ENCODE data around the gene TRIM40. TPM values are rescaled to one million over a fixed set of nuclear protein-coding genes. Genes with fewer than 3 reads are reported as not detected.

The TRIM40 gene
- total and polyA plus RNA-seq, 2 of the 13 experiments (the other 11 are each of a cell fraction or from before 2014, with no cell fraction given) = 0.58 TPM; not detected in 1

- ChIA-PET CTCF (ENCODE audit: low intra/inter-chr PET ratio, low total read pairs) (no interaction called here), POLR2A (interaction anchor here (0.8 to 2.2 kb wide), 8 partner anchors 10 to 101 kb away, joined by 3 to 21 read pairs (median 4); partner anchors contain the start of gene TRIM26)
- BruUV-seq (replicated peaks) = no TSS peak
- Histone ChIP-seq H3K79me2 (ENCODE audit: insufficient read depth, low read length) (no peaks in the 10 kb centered on the region), H3K9ac (ENCODE audit: insufficient read depth, low read depth, low read length) (no peak within 1 kb of the TSS), H4K20me1 (ENCODE audit: insufficient read depth, low read length) (no peaks in the 10 kb centered on the region), H3K9me3 (ENCODE audit: low read length) (no peaks in the 10 kb centered on the region), H3K36me3 (replicated peaks in 1 of 2; ENCODE audit: control insufficient read depth in 1 of 2, insufficient read depth in 2 of 2, low read length in 2 of 2) (no peaks in the 10 kb centered on the region), H3K4me3 (replicated peaks in 1 of 3; ENCODE audit: insufficient read depth in 1 of 3, low read depth in 2 of 3, low read length in 3 of 3) (no peak within 1 kb of the TSS), H3K27me3 (ENCODE audit: control insufficient read depth in 1 of 2, insufficient read depth in 2 of 2, low read length in 2 of 2) (no peaks in the 10 kb centered on the region), H2AFZ (ENCODE audit: low read length) (no peak within 1 kb of the TSS), H3K27ac (ENCODE audit: extremely low read length, insufficient read depth, low read length) (no peak within 1 kb of the TSS), H3K4me1 (ENCODE audit: insufficient read depth, low read length) (peaks cover 27% of the 10 kb centered on the region), H3K4me2 (ENCODE audit: low read depth, low read length) (peak within 1 kb of the TSS; percentile 34)
- WGBS (ENCODE audit: low lambda C conversion rate) = 29% methylated on average over 3 of the region's 3 CpGs
- intact Hi-C loops (cut with micrococcal nuclease; ENCODE audit: unreplicated experiment) = no loop called here
- ATAC-seq (peak; percentile 81), FAIRE-seq (no peak), DNase-seq (ENCODE audit: low spot score) (peak; percentile 79)
- in situ Hi-C loops (cut with HindIII; ENCODE audit: extremely low pct_ligation_motif_present, low pct_unique_long_range_greater_than_20kb) = no loop called here
- 0 out of 2 replicates have a peak, but pooled peaks have one; percentile 41 for TF ChIP-seq HIC2 (CRISPR knock-in tag; IDR thresholded peaks at IDR 0.05; ENCODE audit: low read depth)
- no peak for TF ChIP-seq ZNF609 (CRISPR knock-in tag; IDR thresholded peaks at IDR 0.05; ENCODE audit: borderline replicate concordance)
- peak; percentile 69; the same call in 1 of the 2 replicates for TF ChIP-seq RXRA (CRISPR knock-in tag; IDR thresholded peaks at IDR 0.05)
- no peak for TF ChIP-seq SOX6 (IDR thresholded peaks at IDR 0.05)
- 0 out of 2 replicates have a peak, but pooled peaks have one; percentile 15 for TF ChIP-seq SOX6 (CRISPR knock-in tag; IDR thresholded peaks at IDR 0.05)
- TF ChIP-seq HMG20A (CRISPR knock-in tag; IDR thresholded peaks at IDR 0.05; ENCODE audit: borderline replicate concordance) = peak; percentile 27; the same call in 1 of the 2 replicates
- TF ChIP-seq ZBTB43 (CRISPR knock-in tag; conservative IDR thresholded peaks at IDR 0.05) = no peak
- no peak for TF ChIP-seq FOXO4 (CRISPR knock-in tag; conservative IDR thresholded peaks at IDR 0.05)
- no peak for TF ChIP-seq NRL (CRISPR knock-in tag; IDR thresholded peaks at IDR 0.05; ENCODE audit: borderline replicate concordance)
- TF ChIP-seq ARID3A (IDR thresholded peaks at IDR 0.05; ENCODE audit: low read depth, low read length) = peak; percentile 62; the same call in 1 of the 2 replicates
Observed at GRCh38 chr6:30113003-30113759, 22.8 kb upstream of the TRIM40 start, which contains the start of gene TRIM31. TSS of gene TRIM31 (minus strand) at chr6:30113090. CDS start at chr6:30112805, 285 bp downstream.

All from HepG2 (cell line).